Testis (tissue), 3 donors: ENCODE results near the gene LMCD1. TPM values are rescaled to one million over a fixed set of nuclear protein-coding genes. Genes with fewer than 3 reads are reported as not detected.

Source experiments
- DNase-seq: peaks from one replicate; pipeline ENCODE4 v3.0.0-alpha.2; 2019
- H3K27ac ChIP-seq, 2 donors: fragments of 200-600 bp; sonication (generic); one replicate each; pipeline ENCODE4 v1.5.1; 2019
- H3K27me3 ChIP-seq: fragments of 200-600 bp; sonication (generic); one replicate; pipeline ENCODE4 v1.5.1; 2019
- H3K36me3 ChIP-seq: fragments of 200-600 bp; sonication (generic); one replicate; pipeline ENCODE4 v1.5.1; 2017; ENCODE audit warnings: low read depth; ENCODE audit errors: missing control alignments
- H3K4me1 ChIP-seq: fragments of 200-600 bp; sonication (generic); one replicate; pipeline ENCODE4 v1.5.1; 2019
- H3K4me3 ChIP-seq, 2 donors: fragments of 200-600 bp; sonication (generic); one replicate each; pipeline ENCODE4 v1.5.1; 2017 to 2019
- H3K9me3 ChIP-seq: fragments of 200-600 bp; sonication (generic); one replicate; pipeline ENCODE4 v1.5.1; 2017
- POLR2A ChIP-seq: fragments of 450-650 bp; IDR thresholded peaks from one replicate; pipeline ENCODE4 v1.6.1; 2017; ENCODE audit warnings: antibody characterized with exemption, mild to moderate bottlenecking, moderate library complexity
- WGBS, 2 donors: methylation state at CpG; one replicate each; pipeline ENCODE4 v1.1.5; 2018; 5-methylcytosine and 5-hydroxymethylcytosine counted together
- intact Hi-C: fragments of 100-400 bp; cut with DNase I; formaldehyde crosslinking; loops from one replicate; pipeline ENCODE4 v1.15.1; 2023; ENCODE audit warnings: low total_unique reads
- polyA plus RNA-seq: library from polyadenylated mRNA; stranded (reverse); fragments of 350-450 nt; fragmentation: Illumina TruSeq; extraction: RNeasy Lipid Tissue Mini Kit (QIAGEN cat#74804); gene quantifications from one replicate; pipeline ENCODE4 v1.2.3, GENCODE V29; 2014; ENCODE audit warnings: low read depth, low replicate concordance; ENCODE audit not compliant: insufficient read depth
- total RNA-seq, 2 donors: library from RNA; depleted of rRNA; stranded (reverse); fragments of >200 nt; gene quantifications; one replicate each; pipeline ENCODE4 v1.2.3, GENCODE V29; 2016
- TF ChIP-seq, protein P1 (sequence below), 3 experiments: fragments of 450-650 bp in 2 of 3; fragments of 200-600 bp in 1 of 3; sonication (generic) in 1 of 3; IDR thresholded peaks; one replicate each; pipeline ENCODE4 v1.5.1; 2016 to 2019; ENCODE audit warnings: antibody characterized with exemption in 3 of 3, mild to moderate bottlenecking in 2 of 3, moderate library complexity in 1 of 3

LMCD1 gene
- total and polyA plus RNA-seq, 3 donors from 2014 or later: 47.9 to 103 (median 53.3) TPM

DNA sequence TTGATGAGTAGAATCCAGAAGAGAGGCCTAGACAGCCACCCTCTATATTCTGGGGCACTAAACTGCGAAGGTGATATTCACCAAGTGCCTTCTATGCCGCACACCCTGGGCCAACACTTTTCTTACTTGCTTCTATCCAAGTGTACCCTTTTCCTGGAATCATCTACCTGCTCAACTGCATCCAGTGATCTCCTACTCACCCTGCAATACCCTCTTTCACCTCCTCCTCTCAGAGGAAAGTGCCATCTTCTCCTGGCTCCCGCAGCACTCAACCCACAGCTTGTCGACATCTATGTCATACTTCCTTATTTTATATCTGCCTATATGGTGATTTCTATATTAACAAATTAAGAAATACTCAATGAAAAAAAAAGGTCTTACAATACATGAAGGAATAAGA, 28.6 kb upstream of the LMCD1 start:
- Histone ChIP-seq H3K4me1 (peaks cover 12% of the 10 kb centered on the region), H3K27me3 (no peaks in the 10 kb centered on the region), H3K9me3 (no peaks in the 10 kb centered on the region), H3K4me3 (no peak overlapping the region), H3K36me3 (no peaks in the 10 kb centered on the region), H3K27ac (no peak overlapping the region)
- TF ChIP-seq POLR2A: no peak
- TF ChIP-seq, protein P1, sequence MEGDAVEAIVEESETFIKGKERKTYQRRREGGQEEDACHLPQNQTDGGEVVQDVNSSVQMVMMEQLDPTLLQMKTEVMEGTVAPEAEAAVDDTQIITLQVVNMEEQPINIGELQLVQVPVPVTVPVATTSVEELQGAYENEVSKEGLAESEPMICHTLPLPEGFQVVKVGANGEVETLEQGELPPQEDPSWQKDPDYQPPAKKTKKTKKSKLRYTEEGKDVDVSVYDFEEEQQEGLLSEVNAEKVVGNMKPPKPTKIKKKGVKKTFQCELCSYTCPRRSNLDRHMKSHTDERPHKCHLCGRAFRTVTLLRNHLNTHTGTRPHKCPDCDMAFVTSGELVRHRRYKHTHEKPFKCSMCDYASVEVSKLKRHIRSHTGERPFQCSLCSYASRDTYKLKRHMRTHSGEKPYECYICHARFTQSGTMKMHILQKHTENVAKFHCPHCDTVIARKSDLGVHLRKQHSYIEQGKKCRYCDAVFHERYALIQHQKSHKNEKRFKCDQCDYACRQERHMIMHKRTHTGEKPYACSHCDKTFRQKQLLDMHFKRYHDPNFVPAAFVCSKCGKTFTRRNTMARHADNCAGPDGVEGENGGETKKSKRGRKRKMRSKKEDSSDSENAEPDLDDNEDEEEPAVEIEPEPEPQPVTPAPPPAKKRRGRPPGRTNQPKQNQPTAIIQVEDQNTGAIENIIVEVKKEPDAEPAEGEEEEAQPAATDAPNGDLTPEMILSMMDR (IDR thresholded peaks at IDR 0.05): no peak
- no peak for DNase-seq
- intact Hi-C loops: no loop called here
- WGBS, 2 donors: 93 to 96% methylated on average over 4 of the region's 4 CpGs

DNA sequence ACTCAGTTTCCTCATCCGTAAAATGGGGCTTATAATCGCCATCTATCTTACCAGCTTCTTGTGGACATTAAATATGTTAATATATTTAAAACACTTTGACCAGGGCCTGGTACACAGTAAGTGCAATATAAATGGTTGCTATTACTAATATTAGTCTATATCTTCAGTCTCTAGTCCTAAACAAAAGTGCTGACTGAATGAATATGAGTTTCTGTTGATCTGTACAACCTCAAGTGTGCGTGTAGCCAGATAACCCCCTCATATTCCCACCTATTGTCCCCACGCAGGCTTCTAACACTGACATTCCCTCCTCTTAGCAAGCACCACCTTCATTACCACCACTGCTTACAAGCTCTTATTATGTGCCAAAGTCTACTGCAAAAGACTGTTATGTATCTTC, 27.6 kb upstream of the LMCD1 start:
- TF ChIP-seq POLR2A: no peak
- TF ChIP-seq, protein P1 (IDR thresholded peaks at IDR 0.05): no peak
- no peaks in the 10 kb centered on the region for H3K36me3 ChIP-seq
- no peak overlapping the region for H3K4me3 ChIP-seq
- H3K9me3 ChIP-seq: no peaks in the 10 kb centered on the region
- H3K4me1 ChIP-seq: peaks cover 12% of the 10 kb centered on the region
- no peak for DNase-seq
- WGBS, 2 donors: 72 to 82% methylated on average over 4 of the region's 4 CpGs
- no peak overlapping the region for H3K27ac ChIP-seq
- no peaks in the 10 kb centered on the region for H3K27me3 ChIP-seq
- intact Hi-C loops: no loop called here

DNA sequence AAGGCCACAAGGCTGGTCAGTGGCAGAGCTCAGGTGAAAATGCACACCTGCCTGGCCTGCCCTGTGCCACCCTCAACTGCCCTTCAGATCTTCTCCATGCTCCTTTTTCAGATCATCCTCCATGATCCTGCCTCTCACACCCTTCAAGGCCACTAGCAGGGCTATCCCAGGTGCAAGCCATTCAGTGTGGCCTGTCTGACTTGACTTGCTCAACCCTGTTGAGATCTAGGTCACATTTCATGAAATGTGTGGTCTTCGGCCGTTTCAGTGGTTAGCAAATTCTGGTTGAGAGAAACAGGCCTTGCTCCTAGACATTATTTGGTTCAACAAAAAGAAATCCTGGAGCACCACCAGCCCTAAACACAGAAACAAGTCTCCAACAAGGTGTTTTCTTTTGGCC, 26.6 kb upstream of the LMCD1 start:
- no peak for DNase-seq
- Histone ChIP-seq H3K9me3 (no peaks in the 10 kb centered on the region), H3K4me1 (peaks cover 12% of the 10 kb centered on the region), H3K27ac (no peak overlapping the region), H3K4me3 (no peak overlapping the region), H3K27me3 (no peaks in the 10 kb centered on the region), H3K36me3 (no peaks in the 10 kb centered on the region)
- intact Hi-C loops: no loop called here
- TF ChIP-seq, protein P1 (IDR thresholded peaks at IDR 0.05): no peak
- no peak for TF ChIP-seq POLR2A
- WGBS, 2 donors: 97 to 100% methylated on average over 2 of the region's 2 CpGs

DNA sequence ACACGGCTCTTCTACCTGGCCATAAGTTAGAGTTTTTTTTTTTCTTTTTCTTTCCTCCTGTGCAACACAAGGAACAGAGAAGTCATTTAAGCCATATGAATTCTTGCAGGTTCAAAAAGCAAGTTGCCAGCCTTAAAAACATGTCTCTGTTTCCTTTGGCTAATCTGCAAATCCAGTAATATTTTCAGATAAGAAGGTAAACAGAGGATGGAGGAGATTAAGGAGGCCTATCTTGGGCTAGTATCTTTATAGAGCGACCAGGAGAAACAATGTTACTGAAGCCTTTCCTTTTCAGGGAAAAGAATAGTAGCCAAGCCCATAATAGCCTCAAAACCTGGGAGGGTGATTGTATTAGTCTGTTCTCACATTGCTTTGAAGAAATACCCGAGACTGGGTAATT, 20.9 kb upstream of the LMCD1 start:
- no peak overlapping the region for H3K4me3 ChIP-seq
- no peaks in the 10 kb centered on the region for H3K27me3 ChIP-seq
- DNase-seq: no peak
- no peak overlapping the region for H3K27ac ChIP-seq
- H3K36me3 ChIP-seq: no peaks in the 10 kb centered on the region
- no peaks in the 10 kb centered on the region for H3K9me3 ChIP-seq
- TF ChIP-seq POLR2A: no peak
- TF ChIP-seq, protein P1 (IDR thresholded peaks at IDR 0.05): no peak
- 28 to 40% methylated on average over 3 of the region's 3 CpGs for WGBS, 2 donors
- intact Hi-C loops: no loop called here
- H3K4me1 ChIP-seq: peaks cover 25% of the 10 kb centered on the region

DNA sequence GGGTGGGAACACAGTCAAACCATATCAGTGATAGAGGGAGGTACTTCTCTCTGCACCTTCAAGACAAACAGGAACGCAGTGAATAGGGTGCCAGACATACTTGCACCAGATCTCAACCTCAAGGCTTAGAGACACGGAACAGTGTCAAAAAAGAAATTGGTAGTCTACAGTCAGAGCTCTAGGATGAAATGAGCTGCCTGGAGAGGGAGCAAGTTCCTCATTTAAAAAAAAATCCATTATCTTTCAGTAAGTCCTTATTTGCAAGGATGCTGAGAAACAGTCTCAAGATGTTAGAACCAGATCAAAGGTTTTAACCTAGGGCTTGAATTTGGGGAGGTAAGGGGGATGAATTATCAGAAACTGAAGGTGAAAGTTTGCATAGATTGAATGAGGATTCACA, 20.2 kb upstream of the LMCD1 start:
- TF ChIP-seq, protein P1 (IDR thresholded peaks at IDR 0.05): no peak
- no peak for TF ChIP-seq POLR2A

More for the DNA sequence above, 20.2 kb upstream of the LMCD1 start:
- WGBS, 2 donors: 47 to 49% methylated on average over 2 of the region's 2 CpGs
- Histone ChIP-seq H3K27ac (peak overlapping the region in 1 of 2 donors; percentile 51), H3K4me1 (peaks cover 25% of the 10 kb centered on the region), H3K9me3 (no peaks in the 10 kb centered on the region), H3K4me3 (no peak overlapping the region), H3K27me3 (no peaks in the 10 kb centered on the region), H3K36me3 (no peaks in the 10 kb centered on the region)
- no peak for DNase-seq
- intact Hi-C loops: no loop called here
